ENCODE results near the gene GSN. TPM values are rescaled to one million over a fixed set of nuclear protein-coding genes. Genes with fewer than 3 reads are reported as not detected.
A peak's percentile ranks its signal among the peaks of the same experiment; 100 is the strongest.

The GSN gene
- total and polyA plus RNA-seq, 9 of the 15 experiments (the other 6 are each of a cell fraction or from before 2014, with no cell fraction given): 0.39 to 16.6 (median 8.2) TPM

DNA sequence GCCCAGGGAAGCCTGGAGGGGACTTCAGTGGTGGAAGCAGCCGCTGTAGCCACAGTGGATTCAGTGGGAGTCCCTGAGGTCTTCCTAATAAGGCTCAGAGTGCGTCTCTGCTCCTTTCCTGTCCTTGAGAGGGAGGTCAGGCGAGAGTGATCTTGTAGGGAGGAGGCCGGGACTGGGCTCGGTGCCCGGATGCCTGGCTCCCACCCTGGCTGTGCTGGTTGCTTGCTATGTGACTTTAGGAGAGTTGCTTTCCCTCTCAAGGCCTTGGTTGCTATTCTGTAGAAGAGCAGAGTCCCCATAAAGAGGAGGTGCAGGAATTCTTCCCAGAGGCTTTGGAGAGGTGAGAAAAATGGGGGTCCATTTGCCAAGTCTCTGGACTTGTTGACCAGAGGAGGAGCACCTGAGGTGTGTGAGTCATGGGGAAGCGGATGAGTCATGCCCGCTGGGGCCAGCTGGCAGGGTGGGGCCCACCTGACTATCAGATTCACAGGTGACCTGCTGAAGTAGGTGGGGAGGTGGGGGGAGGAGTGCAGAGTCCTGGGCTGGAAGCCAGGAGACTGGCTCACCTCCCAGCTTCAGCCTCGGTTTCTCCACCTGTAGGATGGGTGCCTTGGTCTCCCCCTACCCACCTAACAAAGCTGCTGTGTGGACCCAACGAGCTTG, 13.8 kb downstream of the GSN start (continued):
- TF ChIP-seq, protein P1, sequence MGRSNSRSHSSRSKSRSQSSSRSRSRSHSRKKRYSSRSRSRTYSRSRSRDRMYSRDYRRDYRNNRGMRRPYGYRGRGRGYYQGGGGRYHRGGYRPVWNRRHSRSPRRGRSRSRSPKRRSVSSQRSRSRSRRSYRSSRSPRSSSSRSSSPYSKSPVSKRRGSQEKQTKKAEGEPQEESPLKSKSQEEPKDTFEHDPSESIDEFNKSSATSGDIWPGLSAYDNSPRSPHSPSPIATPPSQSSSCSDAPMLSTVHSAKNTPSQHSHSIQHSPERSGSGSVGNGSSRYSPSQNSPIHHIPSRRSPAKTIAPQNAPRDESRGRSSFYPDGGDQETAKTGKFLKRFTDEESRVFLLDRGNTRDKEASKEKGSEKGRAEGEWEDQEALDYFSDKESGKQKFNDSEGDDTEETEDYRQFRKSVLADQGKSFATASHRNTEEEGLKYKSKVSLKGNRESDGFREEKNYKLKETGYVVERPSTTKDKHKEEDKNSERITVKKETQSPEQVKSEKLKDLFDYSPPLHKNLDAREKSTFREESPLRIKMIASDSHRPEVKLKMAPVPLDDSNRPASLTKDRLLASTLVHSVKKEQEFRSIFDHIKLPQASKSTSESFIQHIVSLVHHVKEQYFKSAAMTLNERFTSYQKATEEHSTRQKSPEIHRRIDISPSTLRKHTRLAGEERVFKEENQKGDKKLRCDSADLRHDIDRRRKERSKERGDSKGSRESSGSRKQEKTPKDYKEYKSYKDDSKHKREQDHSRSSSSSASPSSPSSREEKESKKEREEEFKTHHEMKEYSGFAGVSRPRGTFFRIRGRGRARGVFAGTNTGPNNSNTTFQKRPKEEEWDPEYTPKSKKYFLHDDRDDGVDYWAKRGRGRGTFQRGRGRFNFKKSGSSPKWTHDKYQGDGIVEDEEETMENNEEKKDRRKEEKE (IDR thresholded peaks at IDR 0.05; ENCODE audit: borderline replicate concordance in 1 of 2, control insufficient read depth in 1 of 2, low read depth in 2 of 2, low read length in 1 of 2): no peak
- TF ChIP-seq MIER1 (IDR thresholded peaks at IDR 0.05; ENCODE audit: low read depth) (no peak), ATF7 (IDR thresholded peaks at IDR 0.05) (peak; percentile 69; the same call in 1 of the 2 replicates), TRIM28 (IDR thresholded peaks at IDR 0.05) (no peak), EZH2 (IDR thresholded peaks at IDR 0.05; ENCODE audit: borderline replicate concordance, low read depth, low read length) (no peak), ILK (tag; IDR thresholded peaks at IDR 0.05; ENCODE audit: borderline replicate concordance, low read depth) (no peak), SOX6 (IDR thresholded peaks at IDR 0.05) (peak; percentile 49)
- TF ChIP-seq, protein P2, sequence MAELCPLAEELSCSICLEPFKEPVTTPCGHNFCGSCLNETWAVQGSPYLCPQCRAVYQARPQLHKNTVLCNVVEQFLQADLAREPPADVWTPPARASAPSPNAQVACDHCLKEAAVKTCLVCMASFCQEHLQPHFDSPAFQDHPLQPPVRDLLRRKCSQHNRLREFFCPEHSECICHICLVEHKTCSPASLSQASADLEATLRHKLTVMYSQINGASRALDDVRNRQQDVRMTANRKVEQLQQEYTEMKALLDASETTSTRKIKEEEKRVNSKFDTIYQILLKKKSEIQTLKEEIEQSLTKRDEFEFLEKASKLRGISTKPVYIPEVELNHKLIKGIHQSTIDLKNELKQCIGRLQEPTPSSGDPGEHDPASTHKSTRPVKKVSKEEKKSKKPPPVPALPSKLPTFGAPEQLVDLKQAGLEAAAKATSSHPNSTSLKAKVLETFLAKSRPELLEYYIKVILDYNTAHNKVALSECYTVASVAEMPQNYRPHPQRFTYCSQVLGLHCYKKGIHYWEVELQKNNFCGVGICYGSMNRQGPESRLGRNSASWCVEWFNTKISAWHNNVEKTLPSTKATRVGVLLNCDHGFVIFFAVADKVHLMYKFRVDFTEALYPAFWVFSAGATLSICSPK (IDR thresholded peaks at IDR 0.05; ENCODE audit: borderline replicate concordance): no peak
- TF ChIP-seq, protein P3, sequence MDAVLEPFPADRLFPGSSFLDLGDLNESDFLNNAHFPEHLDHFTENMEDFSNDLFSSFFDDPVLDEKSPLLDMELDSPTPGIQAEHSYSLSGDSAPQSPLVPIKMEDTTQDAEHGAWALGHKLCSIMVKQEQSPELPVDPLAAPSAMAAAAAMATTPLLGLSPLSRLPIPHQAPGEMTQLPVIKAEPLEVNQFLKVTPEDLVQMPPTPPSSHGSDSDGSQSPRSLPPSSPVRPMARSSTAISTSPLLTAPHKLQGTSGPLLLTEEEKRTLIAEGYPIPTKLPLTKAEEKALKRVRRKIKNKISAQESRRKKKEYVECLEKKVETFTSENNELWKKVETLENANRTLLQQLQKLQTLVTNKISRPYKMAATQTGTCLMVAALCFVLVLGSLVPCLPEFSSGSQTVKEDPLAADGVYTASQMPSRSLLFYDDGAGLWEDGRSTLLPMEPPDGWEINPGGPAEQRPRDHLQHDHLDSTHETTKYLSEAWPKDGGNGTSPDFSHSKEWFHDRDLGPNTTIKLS (IDR thresholded peaks at IDR 0.05; ENCODE audit: borderline replicate concordance, low read depth): no peak
- TF ChIP-seq, protein P4, sequence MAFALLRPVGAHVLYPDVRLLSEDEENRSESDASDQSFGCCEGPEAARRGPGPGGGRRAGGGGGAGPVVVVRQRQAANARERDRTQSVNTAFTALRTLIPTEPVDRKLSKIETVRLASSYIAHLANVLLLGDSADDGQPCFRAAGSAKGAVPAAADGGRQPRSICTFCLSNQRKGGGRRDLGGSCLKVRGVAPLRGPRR (CRISPR knock-in tag; IDR thresholded peaks at IDR 0.05): no peak

All from K562 (cell line).